Stimulated activated naive CD4-positive, alpha-beta T cell (primary cell): ENCODE results near the gene SLMAP.

Experiments
- DNase-seq, 6 experiments: peaks; one replicate each; lab custom pipeline; 2025; lab: John Stamatoyannopoulos, UW

SLMAP gene

DNA sequence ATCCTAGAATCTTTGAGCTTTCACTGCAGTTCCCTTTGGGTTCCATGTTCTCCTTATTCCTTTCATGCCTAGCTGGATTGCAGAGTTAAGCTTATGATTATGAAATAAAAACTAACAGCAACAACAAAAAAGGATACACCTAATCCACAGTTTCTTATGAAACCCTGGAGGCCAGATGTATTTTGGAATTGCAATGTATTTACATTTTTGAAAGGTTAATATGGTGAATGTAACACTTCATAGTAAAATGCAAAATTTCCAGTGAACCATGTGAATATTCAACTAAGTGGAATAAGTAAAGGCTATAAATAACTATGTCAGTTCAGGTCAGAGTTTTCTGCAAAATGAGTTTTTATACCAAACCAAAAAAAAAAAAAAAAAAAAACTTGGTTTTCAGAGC, 186.3 kb downstream of the SLMAP start:
- DNase-seq = no peak

DNA sequence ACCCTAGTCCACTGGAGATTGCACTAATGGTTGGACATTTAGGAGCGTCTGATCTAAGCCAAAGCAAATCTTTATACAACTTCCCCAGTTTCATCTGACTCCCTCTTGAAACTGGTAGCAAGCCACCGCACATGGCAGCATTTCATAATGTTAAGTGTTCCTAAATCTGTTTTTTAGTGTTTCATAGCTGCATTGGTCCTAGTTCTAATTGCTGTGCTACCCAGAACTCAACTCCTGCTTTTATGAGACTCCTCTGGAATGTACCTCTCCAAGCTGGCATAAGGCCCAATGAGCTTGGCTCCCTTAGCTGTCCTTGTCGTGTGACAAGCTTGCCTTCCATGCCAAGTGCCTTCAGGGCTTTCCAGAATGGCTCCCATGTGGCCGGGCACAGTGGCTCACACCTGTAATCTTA, 186.8 kb downstream of the SLMAP start:
- no peak for DNase-seq

DNA sequence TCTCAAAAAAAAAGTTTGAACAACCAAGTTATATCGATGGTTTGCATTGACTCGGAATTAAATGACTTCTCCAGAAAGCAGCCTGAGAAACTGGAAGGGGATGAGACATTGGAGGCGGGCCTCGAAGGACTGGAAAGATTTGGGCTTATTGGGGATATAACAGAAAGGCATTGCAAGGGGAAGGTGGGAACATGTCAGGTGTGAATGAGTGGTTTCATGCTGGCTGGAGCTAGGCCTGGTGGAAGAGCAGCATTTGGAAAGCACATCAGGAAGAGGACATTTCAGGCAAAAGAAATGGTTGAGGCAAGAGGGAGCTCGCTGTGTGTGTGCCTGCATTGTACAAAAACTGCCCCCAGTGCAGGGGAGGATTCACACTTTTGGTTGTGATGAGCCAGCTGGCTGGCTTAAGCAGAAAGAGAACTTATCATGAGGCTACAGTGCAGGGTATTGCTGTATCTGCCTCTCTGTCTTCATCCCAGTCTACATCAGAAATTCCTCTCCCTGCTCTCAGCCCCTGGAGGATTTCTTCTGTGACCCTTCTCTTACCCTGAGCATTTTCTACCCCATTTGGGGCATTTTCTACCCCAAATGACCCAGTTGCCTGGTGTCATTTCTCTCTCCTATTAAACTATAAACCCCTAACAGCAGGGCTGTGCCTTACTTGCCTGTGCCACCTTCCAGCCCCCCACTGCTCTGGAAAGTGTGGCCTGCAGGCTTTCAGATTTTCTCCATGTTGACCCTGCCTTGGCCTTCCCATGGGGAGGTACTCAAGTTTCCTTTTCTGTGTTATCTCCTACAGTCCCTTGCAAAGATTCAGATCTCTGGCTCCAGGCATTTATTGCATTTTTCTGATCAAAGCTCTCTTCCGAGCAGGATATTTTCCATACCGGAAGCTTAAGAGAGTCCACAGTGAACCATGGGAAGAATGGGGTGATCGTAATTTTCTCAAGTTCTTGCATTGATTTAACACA, 187.7 kb downstream of the SLMAP start:
- DNase-seq = no peak

DNA sequence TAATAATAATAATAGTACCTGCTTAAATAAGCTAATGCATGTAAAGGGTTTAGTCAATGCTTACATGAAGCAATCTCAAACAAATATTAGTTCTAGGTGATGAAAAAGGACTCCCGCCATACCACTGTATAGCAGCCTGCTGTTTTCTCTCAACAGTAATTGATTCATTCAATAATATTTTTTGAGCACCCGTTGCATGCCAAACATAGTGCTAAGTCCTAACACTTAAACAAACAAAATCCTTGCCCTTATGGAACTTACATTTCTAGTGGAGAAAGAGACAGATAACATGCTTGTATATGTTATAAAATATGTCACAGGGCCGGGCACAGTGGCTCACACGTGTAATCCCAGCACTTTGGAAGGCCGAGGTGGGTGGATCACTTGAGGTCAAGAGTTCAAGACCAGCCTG, 190.9 kb downstream of the SLMAP start:
- no peak for DNase-seq

DNA sequence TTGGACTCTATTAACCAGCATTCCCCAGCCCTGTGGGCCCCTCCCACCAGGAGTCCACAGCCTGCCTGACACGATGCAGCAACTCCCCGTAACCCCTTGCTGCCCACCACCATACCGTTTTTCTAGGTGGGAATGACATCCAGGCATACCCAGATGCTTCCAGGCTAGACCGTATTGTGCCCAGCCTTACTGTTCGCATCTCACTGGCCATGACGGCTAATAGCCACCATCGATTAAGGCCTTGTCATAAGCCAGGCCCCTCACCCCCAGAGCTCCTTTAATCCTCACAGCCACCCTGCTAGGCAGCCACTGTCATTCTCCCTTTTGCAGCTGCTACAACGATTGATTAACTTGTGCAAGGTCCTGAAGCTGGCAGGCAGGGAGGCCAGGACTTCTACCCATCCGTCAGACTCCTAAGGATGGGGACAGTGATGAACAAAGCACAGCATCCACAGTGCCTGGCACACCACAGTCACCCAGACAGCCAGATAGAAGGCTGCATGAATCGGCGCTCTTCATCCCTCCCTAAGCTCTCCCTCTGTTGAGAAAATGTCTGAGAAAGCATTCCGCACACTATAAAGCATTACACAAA, 192.1 kb downstream of the SLMAP start:
- no peak for DNase-seq

DNA sequence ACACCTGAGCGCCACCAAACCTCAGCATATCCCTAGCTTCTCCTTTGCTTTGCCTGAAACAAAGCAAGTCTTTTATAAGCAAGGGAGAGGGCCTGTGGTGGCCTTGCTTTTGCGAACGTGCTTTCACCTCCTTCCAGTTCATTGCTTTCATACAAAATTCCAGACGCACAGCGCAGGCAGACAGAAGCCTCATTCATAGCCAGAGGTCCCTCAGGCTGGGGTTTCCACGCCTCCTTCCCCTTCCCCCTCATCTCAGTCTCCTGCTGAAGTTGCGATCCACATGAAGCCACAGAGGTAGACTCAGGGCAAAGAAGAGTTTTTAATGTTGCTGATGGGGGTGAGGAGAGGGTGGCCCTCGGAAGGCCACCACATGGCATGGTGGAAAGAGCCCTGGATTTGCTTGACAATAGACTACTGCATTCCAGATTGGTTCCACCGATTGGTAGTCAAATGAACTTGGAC, 192.7 kb downstream of the SLMAP start:
- DNase-seq = no peak

DNA sequence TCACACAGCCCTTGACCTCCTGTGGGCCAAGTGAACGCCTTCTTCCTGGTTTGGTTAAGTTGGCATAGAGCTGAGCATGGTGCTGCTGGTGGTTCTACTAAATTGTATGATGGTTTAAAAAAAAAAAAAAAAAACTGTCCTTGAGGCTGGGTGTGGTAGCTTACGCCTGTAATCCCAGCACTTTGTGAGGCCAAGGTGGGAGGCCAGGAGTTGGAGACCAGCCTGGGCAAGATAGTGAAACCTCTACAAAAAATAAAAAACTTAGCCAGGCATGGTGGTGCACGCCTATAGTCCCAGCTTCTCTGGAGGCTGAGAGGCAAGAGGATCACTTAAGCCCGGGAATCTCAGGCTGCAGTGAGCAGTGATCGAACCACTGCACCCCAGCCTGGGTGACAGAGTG, 193.2 kb downstream of the SLMAP start:
- no peak for DNase-seq

DNA sequence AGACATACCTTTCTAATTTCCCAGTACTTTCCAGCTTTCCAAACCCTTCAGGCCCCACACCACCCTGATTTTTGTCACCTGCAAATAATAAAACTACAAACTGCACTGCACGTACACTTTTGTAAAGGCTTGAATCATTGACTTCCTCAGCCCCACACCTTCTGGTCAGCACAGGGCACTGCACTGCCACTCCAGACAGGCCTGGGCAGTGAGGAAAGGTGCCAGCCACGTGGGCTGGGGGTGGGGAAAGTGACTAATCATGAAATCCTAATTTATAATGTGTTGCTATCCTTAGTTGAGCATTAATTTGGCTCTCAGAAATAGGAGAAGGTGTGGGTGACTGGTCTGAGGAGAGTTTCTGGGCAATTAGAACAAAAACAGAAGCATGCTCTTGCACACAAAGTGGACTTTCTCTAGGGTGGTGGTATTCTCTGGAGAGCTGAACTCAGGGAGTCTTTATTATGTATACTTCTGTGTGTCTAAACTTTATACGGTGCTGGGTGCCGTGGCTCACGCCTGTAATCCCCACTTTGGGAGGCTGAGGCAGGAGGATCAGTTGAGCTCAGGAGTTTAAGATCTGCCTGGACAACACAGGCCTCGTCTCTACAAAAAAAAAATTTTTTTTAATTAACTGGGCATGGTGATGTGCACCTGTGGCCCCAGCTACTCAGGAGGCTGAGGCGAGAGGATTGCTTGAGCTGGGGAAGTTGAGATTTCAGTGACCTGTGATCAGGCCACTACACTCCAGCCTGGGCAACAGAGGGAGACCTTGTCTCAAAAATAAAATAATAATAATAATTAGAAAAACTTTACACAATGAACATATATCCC, 193.9 kb downstream of the SLMAP start:
- no peak for DNase-seq

DNA sequence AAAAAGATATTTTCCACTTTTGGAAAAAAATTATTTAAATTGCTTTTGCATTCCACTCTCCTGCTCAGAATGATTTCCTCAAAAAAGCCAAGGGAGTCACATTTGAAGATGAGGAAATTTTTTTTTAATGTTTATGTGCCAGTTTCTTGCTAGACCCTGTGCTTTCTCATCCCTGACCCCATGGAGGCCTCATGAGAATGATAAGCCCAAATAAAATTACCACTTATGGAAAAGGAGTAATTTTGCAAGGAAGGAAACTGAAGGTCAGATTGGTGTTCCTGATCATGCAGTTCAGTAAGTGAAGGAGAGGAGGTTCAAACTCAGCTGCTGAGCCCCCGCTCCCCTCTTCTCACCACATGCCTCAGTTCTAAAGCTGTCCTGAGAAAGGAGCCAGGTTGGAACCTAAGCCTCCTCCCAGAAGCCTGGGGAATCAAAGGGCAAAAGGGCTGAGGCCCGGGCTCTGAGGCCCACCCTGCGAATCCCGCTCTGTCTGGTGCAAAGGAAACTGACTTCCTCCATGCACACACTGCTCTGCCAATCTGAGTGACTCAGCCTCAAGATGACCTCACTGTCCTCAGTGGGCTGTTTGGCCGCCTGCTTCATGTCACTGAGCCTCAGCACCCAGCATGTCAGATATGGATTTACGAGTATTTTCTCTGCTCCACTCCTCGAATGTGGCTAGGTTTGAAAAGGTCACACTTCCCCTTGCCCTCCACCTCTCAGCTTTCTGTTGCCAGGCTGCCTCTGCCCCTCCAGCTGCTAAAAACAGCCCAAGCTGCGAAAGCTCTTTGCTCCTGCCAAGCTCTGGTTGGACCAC, 195.2 kb downstream of the SLMAP start:
- DNase-seq = no peak

DNA sequence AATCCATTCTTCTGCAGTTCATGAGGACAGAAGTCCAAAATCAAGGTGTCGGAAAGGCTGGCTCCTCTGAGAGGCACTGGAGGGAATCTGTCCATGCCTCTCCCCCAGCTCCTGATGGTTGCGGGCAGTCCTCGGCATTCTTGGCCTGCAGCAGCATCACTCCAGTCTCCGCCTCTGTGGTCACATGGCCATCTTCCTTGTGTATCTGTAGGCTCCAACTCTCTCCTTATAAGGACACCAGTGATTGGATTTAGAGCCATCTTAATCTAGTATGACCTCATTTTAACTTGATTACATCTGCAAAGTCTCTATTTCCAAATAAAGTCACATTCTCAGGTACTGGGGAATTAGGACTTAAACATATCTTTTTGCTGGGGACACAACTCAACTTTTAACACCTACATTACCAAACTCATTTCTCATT, 196.1 kb downstream of the SLMAP start:
- DNase-seq = no peak

DNA sequence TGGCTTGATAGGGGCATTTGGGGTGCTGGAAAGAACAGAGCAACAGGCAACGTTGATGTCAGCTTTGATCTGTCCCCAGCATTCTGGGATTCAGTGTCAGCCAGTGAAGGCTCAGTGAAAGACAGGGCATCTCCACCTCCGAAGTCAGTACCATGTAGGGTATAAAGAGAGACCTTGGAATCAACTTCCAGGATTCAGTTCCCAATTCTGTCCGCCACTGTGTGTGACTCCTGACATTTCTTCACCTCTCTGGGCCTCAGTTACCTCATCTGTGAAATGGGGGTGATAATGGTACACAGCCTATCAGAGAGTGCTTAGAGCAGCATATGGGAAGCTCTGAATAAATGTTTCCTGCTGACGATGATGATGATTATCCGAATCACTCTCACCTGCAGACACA, 196.5 kb downstream of the SLMAP start:
- no peak for DNase-seq

DNA sequence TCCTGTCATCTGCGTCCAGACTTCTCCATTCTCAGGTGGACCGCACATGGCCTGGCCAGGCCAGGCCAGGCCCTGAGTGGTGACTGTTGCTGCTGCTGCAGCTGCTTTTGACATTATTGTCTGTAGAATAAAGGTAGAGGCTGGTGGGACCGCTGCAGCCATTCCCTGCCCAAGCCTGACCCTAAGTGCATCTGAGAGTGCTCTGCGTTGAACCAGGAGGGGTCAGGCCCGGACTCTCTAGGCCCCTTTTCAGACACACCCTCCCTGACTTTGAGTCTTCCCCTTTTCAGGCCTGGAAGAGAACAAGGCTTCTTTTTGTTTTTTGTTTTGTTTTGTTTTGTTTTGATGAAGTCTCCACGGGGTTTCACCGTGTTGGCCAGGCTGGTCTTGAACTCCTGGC, 197.5 kb downstream of the SLMAP start:
- DNase-seq = no peak

DNA sequence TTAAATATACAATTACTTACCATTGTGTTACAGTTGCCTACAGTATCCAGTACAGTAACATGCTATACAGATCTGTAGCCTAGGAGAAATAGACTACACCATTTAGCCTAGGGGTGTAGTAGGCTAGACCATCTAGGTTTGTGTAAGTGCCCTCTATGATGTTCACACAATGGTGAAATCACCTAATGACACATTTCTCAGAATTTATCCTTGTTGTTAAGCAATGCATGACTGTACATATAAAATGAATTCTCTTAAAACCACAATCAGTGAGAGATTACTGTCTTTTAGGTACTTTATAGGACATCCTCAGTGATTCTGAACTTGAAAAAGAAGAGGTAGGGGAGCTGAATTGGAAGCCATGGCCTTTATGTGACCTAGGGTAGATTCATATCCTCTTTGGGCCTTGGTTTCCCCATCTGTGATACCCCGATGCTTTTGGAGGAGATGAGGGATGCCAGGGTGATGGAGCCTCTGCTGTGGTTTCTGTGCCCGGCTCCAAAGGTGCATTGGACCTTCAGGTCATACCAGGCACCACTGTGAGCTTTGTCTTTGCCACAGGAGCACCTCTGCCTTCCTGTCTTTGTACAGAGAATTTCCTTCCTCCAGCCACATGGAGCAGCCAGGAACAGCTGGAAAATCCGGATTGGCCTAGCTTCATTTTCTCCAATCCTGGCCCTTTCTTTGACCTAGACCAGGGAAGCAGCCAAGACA, 200.2 kb downstream of the SLMAP start:
- DNase-seq = no peak

DNA sequence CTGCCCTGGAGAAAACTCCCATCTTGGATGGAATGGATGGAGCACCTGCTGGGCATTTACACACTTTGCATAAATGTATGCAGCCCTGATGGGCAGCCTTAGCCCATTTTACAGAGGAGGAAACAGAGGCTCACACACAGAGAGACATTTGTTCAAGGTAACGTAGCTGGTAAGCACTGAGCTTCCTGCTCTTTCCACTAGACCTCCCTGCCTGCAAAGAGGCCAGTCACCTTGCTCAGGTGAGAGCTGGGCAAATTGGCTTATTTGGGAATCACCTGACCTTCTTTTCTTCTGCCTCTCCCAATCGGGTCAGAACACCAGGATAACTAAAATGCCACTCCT, 200.7 kb downstream of the SLMAP start:
- no peak for DNase-seq

DNA sequence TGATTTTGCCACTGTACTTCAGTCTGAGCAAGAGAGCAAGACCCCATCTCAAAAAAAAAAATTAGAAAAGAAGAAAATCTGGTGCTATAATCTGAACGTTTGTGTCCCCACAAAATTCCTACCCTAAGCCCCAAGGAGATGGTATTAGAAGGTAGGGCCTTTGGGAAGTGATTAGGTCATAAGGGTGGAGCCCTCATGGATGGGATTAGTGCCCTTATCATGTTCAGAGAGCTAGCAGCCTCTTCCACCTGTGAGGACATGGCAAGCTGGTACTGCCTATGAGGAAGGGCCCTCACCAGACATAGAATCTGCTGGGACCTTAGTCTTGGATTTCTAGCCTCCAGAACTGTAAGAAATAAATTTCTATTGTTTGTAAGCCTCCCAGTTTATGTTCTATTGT, 201.7 kb downstream of the SLMAP start:
- DNase-seq = no peak

DNA sequence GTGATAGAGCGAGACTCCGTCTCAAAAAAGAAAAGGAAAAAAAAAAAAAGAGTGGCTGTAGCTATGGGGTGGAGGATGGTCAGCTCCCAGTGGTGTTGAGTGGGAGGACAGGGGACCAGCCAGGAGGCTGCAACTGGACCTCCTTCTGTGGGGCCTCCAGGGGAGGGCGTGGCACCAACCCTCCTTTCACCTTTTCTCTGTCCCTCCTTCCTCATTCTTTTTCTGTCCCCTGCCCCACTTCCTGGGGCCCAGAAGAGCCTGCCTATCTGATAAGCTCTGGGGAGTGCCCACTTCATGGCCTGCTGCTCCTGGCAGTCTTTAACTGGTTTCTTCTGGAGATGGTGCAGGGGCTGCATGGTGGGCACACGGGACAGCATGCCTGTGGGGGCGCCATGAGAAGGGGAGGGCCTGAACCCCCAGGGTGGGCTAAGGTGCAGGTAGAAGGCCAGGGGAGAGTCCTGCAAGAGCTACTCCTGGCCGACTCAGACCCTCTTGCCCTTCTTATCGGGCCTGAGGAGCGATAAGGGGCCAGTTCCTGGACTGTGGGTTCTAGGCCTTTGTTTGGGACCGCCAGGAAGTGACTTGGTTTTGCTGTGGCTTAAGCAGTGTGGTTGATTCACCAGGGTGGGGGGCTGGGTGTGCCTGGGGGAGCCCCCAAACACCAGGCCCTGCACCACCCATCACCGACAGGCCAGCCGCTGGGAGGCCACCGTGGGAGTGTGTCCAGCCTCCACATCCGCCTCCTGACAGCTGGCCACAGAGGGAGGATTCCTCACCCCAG, 202.7 kb downstream of the SLMAP start:
- no peak for DNase-seq

DNA sequence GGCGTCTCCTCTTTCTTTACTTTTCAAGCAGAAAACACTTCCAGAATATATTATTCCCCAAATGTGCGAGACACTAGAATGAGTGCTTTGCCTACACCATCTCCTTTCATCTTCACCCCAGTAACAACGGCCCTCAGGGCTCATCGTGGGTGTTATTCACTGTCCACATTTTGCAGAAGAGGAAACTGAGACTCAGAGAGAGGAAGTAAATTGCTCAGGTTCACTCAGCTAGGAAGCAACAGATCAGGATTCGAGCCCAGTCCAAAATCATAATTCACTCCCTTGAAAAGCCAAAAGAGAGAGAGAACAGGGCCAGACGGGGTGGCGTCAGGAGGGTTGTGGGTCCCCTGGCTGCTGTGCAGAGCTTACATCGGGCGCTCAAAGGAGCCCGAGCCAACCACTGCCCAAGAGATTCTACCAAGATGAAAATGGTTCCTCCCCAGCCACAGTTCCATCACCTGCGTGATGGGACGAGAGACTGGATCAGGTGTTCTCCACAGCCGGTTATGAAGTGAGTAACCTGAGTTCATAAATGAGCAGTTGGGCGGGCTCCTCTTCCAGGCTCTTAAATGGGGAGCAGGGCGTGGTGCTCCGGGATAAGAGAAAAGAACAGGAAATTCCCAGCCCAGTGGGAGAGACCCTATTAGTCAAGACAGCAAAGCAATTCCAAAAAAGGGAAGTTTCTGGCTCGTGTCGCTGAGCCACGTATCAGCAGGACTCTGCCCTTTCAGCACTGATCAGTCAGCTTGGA, 203.5 kb downstream of the SLMAP start:
- no peak for DNase-seq

DNA sequence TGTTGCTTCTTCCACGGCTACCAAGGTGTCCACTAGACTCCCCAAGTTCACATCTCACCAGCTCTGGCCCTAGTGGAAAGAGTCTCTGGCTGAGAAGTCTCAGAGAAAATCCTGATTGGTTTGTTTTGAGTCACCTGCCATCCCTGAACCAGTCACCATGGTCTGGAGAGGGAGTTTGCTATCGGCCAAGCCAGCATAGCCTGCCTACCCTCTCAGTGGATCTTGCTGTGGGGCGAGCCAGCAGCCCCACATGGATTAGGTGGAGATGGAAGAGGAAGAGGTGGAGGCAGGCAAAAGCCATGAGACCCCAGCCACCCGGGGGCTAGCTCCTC, 204.0 kb downstream of the SLMAP start:
- no peak for DNase-seq

DNA sequence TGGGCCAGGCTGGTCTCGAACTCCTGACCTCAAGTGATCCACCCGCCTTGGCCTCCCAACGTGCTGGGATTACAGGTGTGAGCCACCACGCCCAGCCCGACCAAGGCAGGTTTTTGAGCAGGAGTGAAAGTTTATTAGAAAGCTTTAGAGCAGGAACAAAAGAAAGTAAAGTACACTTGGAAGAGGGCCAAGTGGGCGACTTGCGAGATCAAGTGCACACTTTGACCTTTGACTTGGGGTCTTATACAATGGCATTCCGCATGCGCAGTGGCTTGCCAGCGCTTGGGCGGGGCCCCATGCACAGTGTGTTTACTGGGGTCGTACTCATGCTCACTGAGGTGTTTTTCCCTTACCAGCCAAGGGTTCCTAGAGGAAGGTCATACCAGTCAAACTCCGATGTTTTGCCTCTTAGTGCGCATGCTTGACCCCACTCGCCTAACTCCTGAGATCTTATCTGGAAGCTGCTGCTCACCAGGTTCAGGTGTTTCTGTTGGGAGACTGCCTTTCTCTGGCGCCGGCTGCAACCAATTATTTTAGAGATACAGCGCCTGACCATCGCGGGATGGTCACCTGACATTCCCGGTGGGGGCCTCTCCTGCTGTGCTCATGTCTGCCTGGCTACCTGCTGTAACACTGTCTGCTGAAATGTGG, 205.2 kb downstream of the SLMAP start:
- no peak for DNase-seq
